AG08395 (cell line): Measurements from ENCODE around the gene MTHFD2L.
A peak's percentile ranks its signal among the peaks of the same experiment; 100 is the strongest.
"Not testable (repeated sequence)": the region's sequence is repeated elsewhere in the genome, so short reads cannot be mapped to it uniquely, and the experiment has no call there.

ENCODE experiments used
- DNase-seq: peaks from one replicate; pipeline ENCODE4 v3.0.0; 2012; ENCODE audit warnings: mixed read lengths, low spot score

Gene MTHFD2L

GRCh38 chr4:74189331-74190043 is 31.6 kb downstream of the MTHFD2L start:
- peak; percentile 42 for DNase-seq

GRCh38 chr4:74190332-74190731 is 32.4 kb downstream of the MTHFD2L start:
- DNase-seq: no peak

GRCh38 chr4:74190919-74191397 is 33.0 kb downstream of the MTHFD2L start:
- DNase-seq: no peak

- no peak for DNase-seq
Observed at GRCh38 chr4:74197080-74197479, 39.2 kb downstream of the MTHFD2L start.

GRCh38 chr4:74202062-74202586 is 44.2 kb downstream of the MTHFD2L start:
- no peak for DNase-seq

GRCh38 chr4:74203467-74203866 is 45.5 kb downstream of the MTHFD2L start:
- DNase-seq: no peak

GRCh38 chr4:74205046-74205445 is 47.1 kb downstream of the MTHFD2L start:
- DNase-seq: no peak

GRCh38 chr4:74205559-74205958 is 47.6 kb downstream of the MTHFD2L start:
- DNase-seq: no peak

- DNase-seq: peak; percentile 12
Observed at GRCh38 chr4:74206088-74206825, 48.3 kb downstream of the MTHFD2L start.

- DNase-seq: not testable (repeated sequence)
Observed at GRCh38 chr4:74214457-74215159, 56.7 kb downstream of the MTHFD2L start.

GRCh38 chr4:74215236-74215635 is 57.3 kb downstream of the MTHFD2L start:
- not testable (repeated sequence) for DNase-seq

- DNase-seq: no peak
Observed at GRCh38 chr4:74217365-74217764, 59.4 kb downstream of the MTHFD2L start.

GRCh38 chr4:74218201-74218600 is 60.3 kb downstream of the MTHFD2L start:
- DNase-seq: no peak

GRCh38 chr4:74219240-74219639 is 61.3 kb downstream of the MTHFD2L start:
- no peak for DNase-seq

GRCh38 chr4:74223098-74223497 is 65.2 kb downstream of the MTHFD2L start:
- DNase-seq: no peak

- DNase-seq: peak; percentile 22
Observed at GRCh38 chr4:74223801-74224200, 65.9 kb downstream of the MTHFD2L start.

GRCh38 chr4:74228691-74229640 is 71.0 kb downstream of the MTHFD2L start:
- DNase-seq: peak; percentile 43

- DNase-seq: peak; percentile 74
Observed at GRCh38 chr4:74230902-74231499, 73.1 kb downstream of the MTHFD2L start.

GRCh38 chr4:74235135-74235534 is 77.2 kb downstream of the MTHFD2L start:
- DNase-seq: no peak

GRCh38 chr4:74237425-74237966 is 79.6 kb downstream of the MTHFD2L start:
- no peak for DNase-seq

- no peak for DNase-seq
Observed at GRCh38 chr4:74244049-74244448, 86.1 kb downstream of the MTHFD2L start.
